HCT116 (cell line): ENCODE results near the gene MYO3B. TPM values are rescaled to one million over a fixed set of nuclear protein-coding genes. Genes with fewer than 3 reads are reported as not detected.

Experiments used
- ATAC-seq: fragments of 200-7000 bp; cut with Tn5 transposase; 2 replicates; pipeline ENCODE4 v1.9.1; 2020; ENCODE audit warnings: mild to moderate bottlenecking, moderate library complexity
- BruUV-seq: library from RNA; stranded (reverse); fragments of 400-500 nt; replicated peaks from 2 replicates; lab custom pipeline; 2021; lab: Mats Ljungman, UMichigan
- CTCF ChIA-PET: fragments of 300-600 bp; sonication (Branson Sonifier 250); formaldehyde crosslinking; loops from one replicate; lab custom pipeline; 2021; ENCODE audit warnings: antibody characterized with exemption; lab: Charles Lee
- POLR2A ChIA-PET: fragments of 300-600, 350-600 bp; sonication (Branson Sonifier 250); formaldehyde crosslinking; loops from one replicate; lab custom pipeline; 2021; ENCODE audit warnings: antibody characterized with exemption; lab: Charles Lee
- RAD21 ChIA-PET, 2 experiments: fragments of 300-600 bp; sonication (Branson Sonifier 250); formaldehyde crosslinking; loops; one replicate each; lab custom pipeline; 2023; ENCODE audit warnings: low total read pairs in 2 of 2; ENCODE audit not compliant: uncharacterized antibody in 2 of 2, unreplicated experiment in 2 of 2, low non-redundant PET in 1 of 2; lab: Charles Lee
- DNase-seq: peaks from one replicate; pipeline ENCODE4 v3.0.0-alpha.2; 2010; ENCODE audit warnings: low read depth, low spot score
- H2AFZ ChIP-seq: fragments of 200-600 bp; shearing (Covaris generic), sonication (generic); 2 replicates; pipeline ENCODE4 v1.6.1; 2017; ENCODE audit warnings: low read depth, mixed run types, mixed read lengths, antibody characterized with exemption, low read length; ENCODE audit not compliant: poor library complexity, severe bottlenecking
- H3K27ac ChIP-seq: 2 replicates; pipeline ENCODE4 v1.5.1; 2012; ENCODE audit warnings: low read depth, low read length
- H3K27me3 ChIP-seq: fragments of 200-600 bp; sonication (generic); 2 replicates; pipeline ENCODE4 v1.6.1; 2016; ENCODE audit warnings: mixed run types, low read length, mixed read lengths; ENCODE audit not compliant: insufficient read depth
- H3K36me3 ChIP-seq, 2 experiments: fragments of 200-500 bp in 1 of 2; fragments of 200-600 bp in 1 of 2; sonication (Bioruptor generic) in 1 of 2; sonication (generic) in 1 of 2; 2 replicates each; pipeline versions ENCODE4 v1.5.1 to v1.6.1; 2014 to 2016; ENCODE audit warnings: low read length in 2 of 2, inconsistent platforms in 1 of 2, mixed read lengths in 1 of 2, mixed run types in 1 of 2; ENCODE audit not compliant: insufficient read depth in 2 of 2, control insufficient read depth in 1 of 2
- H3K4me1 ChIP-seq, 2 experiments: fragments of 200-600 bp in 1 of 2; sonication (generic) in 1 of 2; 2 replicates each; pipeline versions ENCODE4 v1.5.1 to v1.6.1; 2012 to 2017; ENCODE audit warnings: low read length in 2 of 2, inconsistent platforms in 1 of 2, mild to moderate bottlenecking in 1 of 2, mixed read lengths in 1 of 2, mixed run types in 1 of 2, moderate library complexity in 1 of 2; ENCODE audit not compliant: insufficient read depth in 2 of 2, control insufficient read depth in 1 of 2
- H3K4me2 ChIP-seq: fragments of 200-600 bp; sonication (generic); 2 replicates; pipeline ENCODE4 v1.6.1; 2017; ENCODE audit warnings: mixed run types, low read length, mixed read lengths
- H3K4me3 ChIP-seq, 2 experiments: fragments of 200-600 bp in 1 of 2; sonication (generic) in 1 of 2; replicated peaks in 1 of 2; 2 replicates each; pipeline ENCODE4 v1.5.1; 2011 to 2016; ENCODE audit warnings: low read length in 2 of 2, control low read depth in 1 of 2, low read depth in 1 of 2, mild to moderate bottlenecking in 1 of 2, mixed read lengths in 1 of 2, mixed run types in 1 of 2
- H3K79me2 ChIP-seq: fragments of 200-600 bp; sonication (generic); 2 replicates; pipeline ENCODE4 v1.6.1; 2017; ENCODE audit warnings: mild to moderate bottlenecking, mixed run types, low read length, moderate library complexity, mixed read lengths; ENCODE audit not compliant: insufficient read depth
- H3K9ac ChIP-seq: fragments of 200-600 bp; sonication (generic); 2 replicates; pipeline ENCODE4 v1.6.1; 2016; ENCODE audit warnings: low read length, mixed read lengths
- H3K9me2 ChIP-seq: fragments of 200-600 bp; sonication (generic), shearing (Covaris generic); 2 replicates; pipeline ENCODE4 v1.6.1; 2017; ENCODE audit warnings: mixed run types, mild to moderate bottlenecking, moderate library complexity; ENCODE audit not compliant: insufficient read depth
- H3K9me3 ChIP-seq, 2 experiments: fragments of 200-500 bp in 1 of 2; fragments of 200-600 bp in 1 of 2; sonication (Bioruptor generic) in 1 of 2; sonication (generic) in 1 of 2; 2 replicates each; pipeline ENCODE4 v1.6.1; 2014 to 2017; ENCODE audit warnings: low read length in 2 of 2, mixed read lengths in 2 of 2, inconsistent platforms in 1 of 2, low read depth in 1 of 2, mild to moderate bottlenecking in 1 of 2, mixed run types in 1 of 2, moderate library complexity in 1 of 2; ENCODE audit not compliant: control insufficient read depth in 1 of 2, insufficient read depth in 1 of 2
- H4K20me1 ChIP-seq: fragments of 200-600 bp; sonication (generic), shearing (Covaris generic); 2 replicates; pipeline ENCODE4 v1.6.1; 2017; ENCODE audit warnings: mixed run types, mild to moderate bottlenecking, moderate library complexity; ENCODE audit not compliant: insufficient read depth
- ATF3 ChIP-seq: IDR thresholded peaks from 2 replicates; pipeline ENCODE4 v1.6.1; 2012
- CBX3 ChIP-seq: IDR thresholded peaks from 2 replicates; pipeline ENCODE4 v1.6.1; 2012; ENCODE audit warnings: low read depth
- ELF1 ChIP-seq: IDR thresholded peaks from 2 replicates; pipeline ENCODE4 v1.6.1; 2012; ENCODE audit warnings: low read depth, borderline replicate concordance
- EZH2 ChIP-seq: fragments of 200-600 bp; sonication (generic); IDR thresholded peaks from 2 replicates; pipeline ENCODE4 v1.6.1; 2017; ENCODE audit warnings: antibody characterized with exemption, mixed run types
- EZH2phosphoT487 ChIP-seq: fragments of 200-600 bp; IDR thresholded peaks from 2 replicates; pipeline ENCODE4 v1.6.1; 2018; ENCODE audit warnings: antibody characterized with exemption, borderline replicate concordance
- FOSL1 ChIP-seq: IDR thresholded peaks from 2 replicates; pipeline ENCODE4 v1.6.1; 2012; ENCODE audit warnings: low read depth
- JUND ChIP-seq: IDR thresholded peaks from 2 replicates; pipeline ENCODE4 v1.6.1; 2012
- POLR2A ChIP-seq: IDR thresholded peaks from 2 replicates; pipeline ENCODE4 v1.7.0; 2011; ENCODE audit warnings: borderline replicate concordance; ENCODE audit not compliant: insufficient read depth, insufficient read length; ENCODE audit errors: extremely low read depth
- POLR2AphosphoS5 ChIP-seq: IDR thresholded peaks from 2 replicates; pipeline ENCODE4 v1.6.1; 2011; ENCODE audit warnings: mild to moderate bottlenecking, low read depth, low read length, moderate library complexity
- RAD21 ChIP-seq: IDR thresholded peaks from 2 replicates; pipeline ENCODE4 v1.6.1; 2012; ENCODE audit warnings: low read depth, mild to moderate bottlenecking
- SP1 ChIP-seq: IDR thresholded peaks from 2 replicates; pipeline ENCODE4 v1.6.1; 2012; ENCODE audit warnings: low read depth
- SRF ChIP-seq: IDR thresholded peaks from 2 replicates; pipeline ENCODE4 v1.6.1; 2012; ENCODE audit warnings: low read depth
- TCF7L2 ChIP-seq: IDR thresholded peaks from 2 replicates; pipeline ENCODE4 v1.7.0; 2011; ENCODE audit warnings: borderline replicate concordance, inconsistent platforms; ENCODE audit not compliant: insufficient read depth, insufficient read length; ENCODE audit errors: extremely low read depth
- YY1 ChIP-seq: IDR thresholded peaks from 2 replicates; pipeline ENCODE4 v1.6.1; 2011; ENCODE audit warnings: low read length, low read depth, moderate library complexity, mild to moderate bottlenecking; ENCODE audit not compliant: insufficient replicate concordance; ENCODE audit errors: extremely low read depth
- ZFX ChIP-seq: fragments of 450-650 bp; IDR thresholded peaks from 2 replicates; pipeline ENCODE4 v1.6.1; 2017
- ZNF274 ChIP-seq: fragments of 200-500 bp; sonication (Bioruptor generic); IDR thresholded peaks from 2 replicates; pipeline ENCODE4 v1.6.1; 2014; ENCODE audit warnings: mild to moderate bottlenecking, low read depth, low read length, inconsistent platforms
- intact Hi-C: fragments of 100-400 bp; cut with micrococcal nuclease; formaldehyde crosslinking; loops from 2 replicates; pipeline ENCODE4 v1.10.0; 2022
- total RNA-seq: library from RNA; stranded (reverse); gene quantifications from one replicate; pipeline ENCODE4 v1.2.1, GENCODE V29; 2021; ENCODE audit not compliant: unreplicated experiment
- TF ChIP-seq, protein P1 (sequence below): IDR thresholded peaks from 2 replicates; pipeline ENCODE4 v1.6.1; 2012
- TF ChIP-seq, protein P2 (sequence below): IDR thresholded peaks from 2 replicates; pipeline ENCODE4 v1.6.1; 2011; ENCODE audit warnings: mild to moderate bottlenecking, low read length, moderate library complexity; ENCODE audit not compliant: insufficient replicate concordance; ENCODE audit errors: extremely low read depth

Gene MYO3B
- total RNA-seq, 1 experiment from 2014 or later, result not detected

- ChIA-PET POLR2A (no interaction called here), RAD21 (no interaction called here)
- ATAC-seq, result no peak
- Histone ChIP-seq H3K79me2 (no peaks in the 10 kb centered on the region), H3K4me2 (no peak overlapping the region)
- TF ChIP-seq, protein P1, sequence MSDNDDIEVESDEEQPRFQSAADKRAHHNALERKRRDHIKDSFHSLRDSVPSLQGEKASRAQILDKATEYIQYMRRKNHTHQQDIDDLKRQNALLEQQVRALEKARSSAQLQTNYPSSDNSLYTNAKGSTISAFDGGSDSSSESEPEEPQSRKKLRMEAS, result no peak
- TF ChIP-seq POLR2AphosphoS5 (no peak), ZFX (no peak), ATF3 (no peak), ZNF274 (no peak), EZH2phosphoT487 (no peak), FOSL1 (no peak), JUND (no peak), YY1 (no peak), CBX3 (no peak), POLR2A (no peak), SP1 (no peak), RAD21 (no peak), TCF7L2 (no peak), ELF1 (no peak), EZH2 (no peak), SRF (no peak)
- TF ChIP-seq, protein P2, sequence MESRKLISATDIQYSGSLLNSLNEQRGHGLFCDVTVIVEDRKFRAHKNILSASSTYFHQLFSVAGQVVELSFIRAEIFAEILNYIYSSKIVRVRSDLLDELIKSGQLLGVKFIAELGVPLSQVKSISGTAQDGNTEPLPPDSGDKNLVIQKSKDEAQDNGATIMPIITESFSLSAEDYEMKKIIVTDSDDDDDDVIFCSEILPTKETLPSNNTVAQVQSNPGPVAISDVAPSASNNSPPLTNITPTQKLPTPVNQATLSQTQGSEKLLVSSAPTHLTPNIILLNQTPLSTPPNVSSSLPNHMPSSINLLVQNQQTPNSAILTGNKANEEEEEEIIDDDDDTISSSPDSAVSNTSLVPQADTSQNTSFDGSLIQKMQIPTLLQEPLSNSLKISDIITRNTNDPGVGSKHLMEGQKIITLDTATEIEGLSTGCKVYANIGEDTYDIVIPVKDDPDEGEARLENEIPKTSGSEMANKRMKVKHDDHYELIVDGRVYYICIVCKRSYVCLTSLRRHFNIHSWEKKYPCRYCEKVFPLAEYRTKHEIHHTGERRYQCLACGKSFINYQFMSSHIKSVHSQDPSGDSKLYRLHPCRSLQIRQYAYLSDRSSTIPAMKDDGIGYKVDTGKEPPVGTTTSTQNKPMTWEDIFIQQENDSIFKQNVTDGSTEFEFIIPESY, result no peak
- TF ChIP-seq, all 23 proteins: peak for 0
- Histone ChIP-seq H3K4me1 (no peaks in the 10 kb centered on the region), H3K4me3 (no peak overlapping the region), H3K27ac (no peak overlapping the region), H4K20me1 (no peaks in the 10 kb centered on the region), H3K9me2 (no peaks in the 10 kb centered on the region), H3K36me3 (no peaks in the 10 kb centered on the region), H3K27me3 (no peaks in the 10 kb centered on the region), H3K9me3 (no peaks in the 10 kb centered on the region), H2AFZ (no peak overlapping the region), H3K9ac (no peak overlapping the region)
- DNase-seq, result no peak
- intact Hi-C loops, result no loop called here
- CTCF ChIA-PET, result no interaction called here
- BruUV-seq, result no TSS peak
Measured at GRCh38 chr2:170669909-170670308, 492.0 kb downstream of the MYO3B start.
